Medulla oblongata (tissue), 1 donor: ENCODE measurements around the gene CD200R1.
"Not testable (repeated sequence)": the region's sequence is repeated elsewhere in the genome, so short reads cannot be mapped to it uniquely, and the experiment has no call there.

Experiments used
- DNase-seq: peaks from one replicate; pipeline ENCODE4 v3.0.0-alpha.2; 2015; ENCODE audit errors: extremely low spot score

CD200R1 gene

DNA sequence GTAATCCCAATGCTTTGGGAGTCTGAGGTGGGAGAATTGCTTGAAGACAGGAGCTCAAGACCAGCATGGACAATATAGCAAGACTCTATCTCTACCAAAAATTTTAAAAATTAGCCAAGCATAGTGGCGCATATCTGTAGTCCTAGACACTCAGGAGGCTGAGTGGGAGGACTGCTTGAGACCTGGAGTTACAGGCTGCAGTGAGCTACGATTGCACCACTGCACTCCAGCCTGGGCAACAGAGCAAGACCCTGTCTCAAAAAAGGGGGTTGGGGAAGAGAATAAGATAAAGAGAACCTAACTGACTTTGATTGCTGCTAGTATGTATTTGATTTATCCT, 755 bp downstream of the CD200R1 start:
- DNase-seq, result no peak

DNA sequence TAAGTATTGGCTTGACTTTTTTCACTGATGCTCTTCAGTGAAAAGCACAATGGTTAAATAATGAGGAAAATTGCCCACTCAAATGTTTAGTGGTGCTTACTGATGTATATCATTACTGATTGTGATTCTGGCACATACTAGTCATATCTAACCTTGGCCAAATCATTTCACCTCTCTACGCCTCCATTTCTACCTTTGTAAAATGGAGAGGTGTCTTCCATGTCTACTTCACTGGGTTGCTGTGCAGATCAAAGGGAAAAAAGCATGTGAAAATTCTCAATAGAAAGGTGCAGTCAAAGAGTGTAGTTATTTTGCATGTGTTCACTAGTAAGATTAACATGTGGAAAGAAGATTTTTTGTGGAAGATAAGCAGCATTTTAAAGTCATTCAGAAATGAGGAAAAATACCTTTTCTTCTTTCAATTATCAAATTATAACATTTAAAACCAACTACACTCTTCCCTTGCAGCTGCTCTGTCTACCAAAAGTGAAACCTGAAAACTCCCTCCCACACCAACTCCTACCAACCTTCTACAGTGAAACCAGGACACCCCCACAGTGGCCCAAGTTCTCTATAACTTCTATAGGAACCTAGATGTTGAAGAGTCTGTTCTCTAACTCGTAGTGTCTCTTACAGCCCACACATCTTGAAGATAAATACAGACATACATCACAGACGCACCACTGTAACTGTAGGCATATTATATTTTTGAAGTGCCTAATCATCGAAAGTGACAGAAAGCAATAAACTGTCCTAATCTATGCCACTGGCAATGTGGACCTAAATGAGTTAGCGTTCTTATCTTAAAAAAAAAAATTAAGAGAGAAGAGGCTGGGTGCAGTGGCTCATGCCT, 1.4 kb downstream of the CD200R1 start:
- DNase-seq, result no peak

GRCh38 chr3:112972158-112972557, 2.7 kb downstream of the CD200R1 start:
- DNase-seq, result no peak

- no peak for DNase-seq
These were observed 7.1 kb downstream of the CD200R1 start for GRCh38 chr3:112967828-112968227.

DNA sequence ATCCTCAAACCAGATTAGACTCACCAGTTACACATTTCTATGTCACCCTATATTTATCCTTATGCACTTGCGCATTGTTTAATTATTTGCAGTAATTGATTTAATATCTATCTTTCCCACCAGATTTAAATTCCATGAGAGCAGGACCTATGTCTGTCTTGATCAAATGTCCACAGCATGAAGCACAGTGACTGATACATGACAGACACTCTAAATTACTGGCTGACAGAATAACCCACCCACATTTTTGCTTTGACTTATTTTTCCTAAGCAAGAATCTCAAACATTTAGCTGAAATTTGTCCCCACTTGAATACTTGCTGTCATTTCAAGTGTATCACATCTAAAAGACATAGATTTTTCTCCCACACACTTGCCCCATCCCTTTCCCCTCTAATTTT, 7.5 kb downstream of the CD200R1 start:
- DNase-seq, result no peak

- peak; percentile 20 for DNase-seq
These were observed 8.3 kb downstream of the CD200R1 start for GRCh38 chr3:112966633-112967032.

- no peak for DNase-seq
These were observed 9.2 kb downstream of the CD200R1 start for GRCh38 chr3:112965656-112966055.

GRCh38 chr3:112963683-112964082, 11.2 kb downstream of the CD200R1 start:
- DNase-seq, result no peak

DNA sequence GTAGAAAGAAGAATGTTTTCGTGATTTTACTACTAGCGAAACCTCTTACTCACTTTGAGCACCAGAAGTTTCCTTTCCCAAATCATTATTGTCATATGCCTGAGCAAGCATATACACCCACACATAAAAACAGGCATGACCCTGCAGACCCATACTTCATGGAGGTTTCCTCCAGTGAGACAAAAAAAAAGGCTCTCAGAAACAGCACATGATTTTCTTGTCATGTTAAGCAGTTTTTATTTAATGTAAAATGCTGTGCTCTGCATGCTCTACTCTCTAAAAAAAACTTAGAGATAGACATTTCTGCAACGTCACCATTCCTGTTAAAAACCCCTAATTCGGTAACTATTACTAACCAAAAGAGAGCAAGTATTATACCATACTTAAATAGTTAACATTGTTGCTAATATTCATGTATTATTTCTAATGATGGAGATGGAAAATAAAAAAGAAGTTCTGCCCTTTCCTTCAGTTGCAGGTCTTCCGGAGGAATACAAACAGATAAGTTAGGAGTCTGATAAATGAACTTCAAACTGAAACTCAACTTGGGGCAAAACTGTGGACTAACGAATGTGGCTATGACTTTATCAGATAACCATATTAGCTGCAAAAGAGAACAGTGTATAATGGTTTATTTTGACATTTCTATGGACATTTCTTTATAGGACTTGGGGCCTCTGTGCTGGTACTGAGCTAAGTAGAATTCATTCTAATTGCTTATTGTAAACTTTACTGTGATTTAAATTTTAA, 15.9 kb downstream of the CD200R1 start:
- DNase-seq, result no peak

DNA sequence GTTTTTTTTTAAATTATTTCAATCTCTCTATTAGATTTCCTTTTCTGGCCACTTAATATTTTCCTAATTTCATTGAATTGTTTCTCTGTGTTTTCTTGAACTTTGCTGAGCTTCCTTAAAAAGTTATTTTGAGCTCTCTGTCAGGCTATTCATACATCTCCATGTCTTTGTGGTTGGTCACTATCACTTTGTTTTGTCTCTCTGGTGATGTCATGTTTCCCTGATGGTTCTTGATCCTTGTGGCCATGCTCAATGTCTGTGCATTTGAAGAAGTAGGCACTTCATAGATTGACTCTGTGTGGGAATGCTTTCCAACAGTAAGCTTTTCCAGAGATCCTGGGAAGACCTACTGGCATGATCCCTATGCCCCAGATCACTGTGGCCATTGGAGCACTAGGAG, 18.6 kb downstream of the CD200R1 start:
- DNase-seq, result no peak

DNA sequence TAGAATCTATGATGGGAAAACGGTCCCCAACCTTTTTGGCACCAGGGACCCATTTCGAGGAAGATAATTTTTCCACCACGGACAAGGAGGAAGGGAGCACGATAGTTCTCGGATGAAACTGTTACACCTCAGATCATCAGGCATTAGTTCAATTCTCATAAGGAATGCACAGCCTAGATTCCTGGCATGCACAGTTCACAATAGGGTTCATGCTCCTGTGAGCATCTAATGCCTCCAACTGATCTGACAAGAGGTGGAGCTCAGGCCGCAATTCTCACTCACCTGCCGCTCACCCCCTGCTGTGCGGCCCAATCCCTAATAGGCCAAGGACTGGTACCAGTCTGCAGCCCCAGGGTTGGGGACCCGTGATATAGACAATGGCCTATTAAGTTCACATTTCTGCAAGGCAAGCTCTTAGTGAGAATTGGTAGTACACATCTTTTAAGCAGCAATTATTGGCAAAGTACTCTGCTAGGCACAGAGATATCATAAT, 26.5 kb downstream of the CD200R1 start:
- no peak for DNase-seq

- no peak for DNase-seq
These were observed 43.0 kb downstream of the CD200R1 start for GRCh38 chr3:112931736-112932521.

- DNase-seq, result no peak
These were observed 44.1 kb downstream of the CD200R1 start for GRCh38 chr3:112930771-112931170.

GRCh38 chr3:112925969-112926368, 48.9 kb downstream of the CD200R1 start:
- peak; percentile 57 for DNase-seq

DNA sequence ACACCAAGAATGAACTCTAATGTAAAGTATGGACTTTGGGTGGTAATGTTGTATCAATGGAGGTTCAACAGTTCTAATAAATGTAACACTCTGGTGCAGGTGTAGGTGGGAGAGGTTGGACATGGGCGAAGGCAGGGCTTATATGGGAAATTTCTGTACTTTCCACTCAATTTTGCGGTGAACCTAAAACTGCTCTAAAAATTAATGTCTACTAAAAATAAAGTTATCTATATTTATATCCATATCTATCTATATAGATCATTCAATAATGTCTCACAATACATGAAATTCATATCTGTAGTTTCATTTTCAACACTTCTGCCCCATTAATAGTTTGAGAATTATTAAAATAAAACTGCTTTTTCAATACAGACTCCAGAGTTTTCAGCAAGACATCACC, 49.3 kb downstream of the CD200R1 start:
- DNase-seq, result no peak

GRCh38 chr3:112919541-112919940, 55.4 kb downstream of the CD200R1 start:
- DNase-seq, result not testable (repeated sequence)

DNA sequence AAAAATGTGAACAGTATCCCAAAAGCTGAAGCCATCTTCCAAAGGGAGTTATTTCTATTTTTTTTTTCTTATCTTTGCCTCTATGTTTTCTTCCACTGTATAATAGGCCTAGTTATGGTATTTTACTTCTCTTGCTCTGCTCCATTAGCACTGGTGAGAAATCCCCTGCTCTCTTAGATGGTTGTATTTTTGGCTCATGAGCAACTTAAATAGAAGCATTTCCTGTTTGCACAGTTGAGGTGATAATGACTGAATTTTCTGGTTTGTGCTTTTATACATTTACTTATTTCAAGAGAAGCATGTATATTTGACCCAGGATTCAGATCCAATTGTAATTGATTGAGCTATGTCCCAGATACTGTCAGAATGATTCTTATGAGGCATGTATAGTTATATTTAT, 66.7 kb downstream of the CD200R1 start:
- no peak for DNase-seq

- peak; percentile 7 for DNase-seq
These were observed 70.1 kb downstream of the CD200R1 start for GRCh38 chr3:112904786-112905185.

- DNase-seq, result no peak
These were observed 74.8 kb downstream of the CD200R1 start for GRCh38 chr3:112900113-112900512.

- no peak for DNase-seq
These were observed 77.1 kb downstream of the CD200R1 start for GRCh38 chr3:112897791-112898190.

DNA sequence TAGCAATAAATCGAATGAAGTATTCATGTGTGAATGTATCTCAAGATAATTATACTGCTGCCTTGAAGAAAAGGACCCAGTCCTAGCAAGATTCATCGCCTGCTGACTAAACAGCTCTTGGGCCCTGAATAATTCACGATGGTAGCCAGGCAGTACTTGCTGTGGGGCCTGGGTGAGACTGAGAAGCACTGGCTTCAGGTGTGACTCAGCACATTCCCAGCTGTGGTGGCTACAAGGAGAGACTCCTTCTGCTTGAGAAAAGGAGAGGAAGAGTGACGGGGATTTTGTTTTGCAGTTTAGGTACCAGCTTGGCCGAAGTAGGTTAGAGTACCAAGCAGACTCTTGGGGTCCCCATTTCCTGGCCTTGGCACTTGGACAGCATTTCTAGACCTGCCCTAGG, 80.6 kb downstream of the CD200R1 start:
- DNase-seq, result no peak

GRCh38 chr3:112889357-112889756, 85.5 kb downstream of the CD200R1 start:
- DNase-seq, result no peak
